Measurements from ENCODE around the gene TTC7B.

GRCh38 chr14:90785876-90786450 is 30.3 kb downstream of the TTC7B start:
- TF ChIP-seq MYC (IDR thresholded peaks at IDR 0.05; ENCODE audit: low read depth, low read length) (no peak), CTCF (IDR thresholded peaks at IDR 0.05; ENCODE audit: extremely low read depth in 1 of 2, insufficient read depth in 1 of 2, low read depth in 1 of 2, low read length in 2 of 2) (no peak), POLR2AphosphoS5 (IDR thresholded peaks at IDR 0.05; ENCODE audit: insufficient read depth, low read depth, low read length) (no peak), EZH2 (IDR thresholded peaks at IDR 0.05; ENCODE audit: borderline replicate concordance, low read depth, low read length, severe bottlenecking) (no peak)

Measured in endothelial cell of umbilical vein (primary cell).